H9 (cell line): ENCODE results near the gene PTH2R. TPM values are rescaled to one million over a fixed set of nuclear protein-coding genes. Genes with fewer than 3 reads are reported as not detected.

Source experiments
- DNase-seq: peaks from one replicate; pipeline ENCODE4 v3.0.0-alpha.2; 2017
- H2AFZ ChIP-seq: one replicate; pipeline ENCODE4 v1.6.1; 2013; ENCODE audit warnings: mild to moderate bottlenecking, low read length, control low read depth, moderate library complexity
- H2AK5ac ChIP-seq: 2 replicates; pipeline ENCODE4 v1.6.1; 2013; ENCODE audit warnings: low read length, control low read depth, mixed read lengths; ENCODE audit not compliant: insufficient read length
- H2BK120ac ChIP-seq: one replicate; pipeline ENCODE4 v1.6.1; 2013; ENCODE audit warnings: low read depth, mild to moderate bottlenecking, low read length, control low read depth, inconsistent platforms; ENCODE audit not compliant: poor library complexity, severe bottlenecking
- H2BK12ac ChIP-seq: 2 replicates; pipeline ENCODE4 v1.6.1; 2013; ENCODE audit warnings: low read length, control low read depth, mixed read lengths, low read depth; ENCODE audit not compliant: insufficient read length
- H2BK15ac ChIP-seq: 2 replicates; pipeline ENCODE4 v1.6.1; 2013; ENCODE audit warnings: low read depth, low read length, control low read depth
- H2BK20ac ChIP-seq: one replicate; pipeline ENCODE4 v1.6.1; 2013; ENCODE audit warnings: low read depth, mild to moderate bottlenecking, low read length, control low read depth, inconsistent platforms; ENCODE audit not compliant: poor library complexity, severe bottlenecking
- H2BK5ac ChIP-seq: 2 replicates; pipeline ENCODE4 v1.6.1; 2013; ENCODE audit warnings: low read length, control low read depth, mixed read lengths; ENCODE audit not compliant: insufficient read length
- H3K14ac ChIP-seq: 2 replicates; pipeline ENCODE4 v1.6.1; 2013; ENCODE audit warnings: low read length, control low read depth; ENCODE audit not compliant: insufficient read depth
- H3K18ac ChIP-seq: 2 replicates; pipeline ENCODE4 v1.6.1; 2013; ENCODE audit warnings: low read depth, mild to moderate bottlenecking, mixed read lengths, low read length, control low read depth; ENCODE audit not compliant: insufficient read length
- H3K23ac ChIP-seq: 2 replicates; pipeline ENCODE4 v1.6.1; 2013; ENCODE audit warnings: low read length, control low read depth, mixed read lengths, low read depth; ENCODE audit not compliant: insufficient read length
- H3K23me2 ChIP-seq: 2 replicates; pipeline ENCODE4 v1.6.1; 2013; ENCODE audit warnings: low read depth, mild to moderate bottlenecking, mixed read lengths, low read length, control low read depth; ENCODE audit not compliant: insufficient read length, poor library complexity, severe bottlenecking
- H3K27ac ChIP-seq: 2 replicates; pipeline ENCODE4 v1.5.1; 2013; ENCODE audit warnings: low read length, control low read depth, mixed read lengths, low read depth; ENCODE audit not compliant: insufficient read length
- H3K27me3 ChIP-seq: 2 replicates; pipeline ENCODE4 v1.6.1; 2013; ENCODE audit warnings: low read length, control low read depth, inconsistent platforms; ENCODE audit not compliant: insufficient read depth
- H3K4ac ChIP-seq: 2 replicates; pipeline ENCODE4 v1.6.1; 2013; ENCODE audit warnings: low read depth, mild to moderate bottlenecking, control low read depth, inconsistent platforms, low read length, moderate library complexity
- H3K4me1 ChIP-seq: 2 replicates; pipeline ENCODE4 v1.6.1; 2013; ENCODE audit warnings: low read length, control low read depth, inconsistent platforms; ENCODE audit not compliant: insufficient read depth
- H3K4me2 ChIP-seq: 2 replicates; pipeline ENCODE4 v1.6.1; 2013; ENCODE audit warnings: low read length, control low read depth, mixed read lengths; ENCODE audit not compliant: insufficient read length, insufficient read depth
- H3K56ac ChIP-seq: 2 replicates; pipeline ENCODE4 v1.6.1; 2013; ENCODE audit warnings: low read depth, mild to moderate bottlenecking, mixed read lengths, low read length, control low read depth; ENCODE audit not compliant: insufficient read length
- H3K79me1 ChIP-seq: 2 replicates; pipeline ENCODE4 v1.6.1; 2013; ENCODE audit warnings: low read depth, mild to moderate bottlenecking, moderate library complexity, low read length, control low read depth, inconsistent platforms; ENCODE audit not compliant: insufficient read depth, poor library complexity, severe bottlenecking
- H3K79me2 ChIP-seq: 2 replicates; pipeline ENCODE4 v1.6.1; 2013; ENCODE audit warnings: low read length, control low read depth, inconsistent platforms; ENCODE audit not compliant: insufficient read depth
- H3K9ac ChIP-seq: 2 replicates; pipeline ENCODE4 v1.6.1; 2013; ENCODE audit warnings: low read length, control low read depth, mixed read lengths; ENCODE audit not compliant: insufficient read length; ENCODE audit errors: extremely low read depth
- H3K9me3 ChIP-seq: one replicate; pipeline ENCODE4 v1.6.1; 2013; ENCODE audit warnings: low read depth, low read length, inconsistent platforms; ENCODE audit not compliant: control insufficient read depth
- H3T11ph ChIP-seq: one replicate; pipeline ENCODE4 v1.6.1; 2013; ENCODE audit warnings: mild to moderate bottlenecking, low read length, control low read depth, inconsistent platforms
- H4K20me1 ChIP-seq: one replicate; pipeline ENCODE4 v1.6.1; 2013; ENCODE audit not compliant: control insufficient read depth, insufficient read length, insufficient read depth
- H4K5ac ChIP-seq: 2 replicates; pipeline ENCODE4 v1.6.1; 2013; ENCODE audit warnings: low read depth, mild to moderate bottlenecking, mixed read lengths, low read length, control low read depth; ENCODE audit not compliant: insufficient read length
- H4K8ac ChIP-seq: replicated peaks from 2 replicates; pipeline ENCODE4 v1.6.1; 2013; ENCODE audit warnings: low read length, control low read depth, mixed read lengths, low read depth; ENCODE audit not compliant: insufficient read length
- H4K91ac ChIP-seq: 2 replicates; pipeline ENCODE4 v1.6.1; 2013; ENCODE audit warnings: low read depth, mild to moderate bottlenecking, moderate library complexity, mixed read lengths, low read length, control low read depth; ENCODE audit not compliant: insufficient read length
- H3K27ac Mint-ChIP-seq, 3 experiments: 2 replicates in 2 of 3; 3 replicates in 1 of 3; pipeline ENCODE4 v1.8.0; 2020 to 2021; ENCODE audit warnings: mixed read lengths in 3 of 3, mild to moderate bottlenecking in 1 of 3, moderate library complexity in 1 of 3
- H3K27me3 Mint-ChIP-seq: 2 replicates; pipeline ENCODE4 v1.8.0; 2021; ENCODE audit warnings: low read depth, mild to moderate bottlenecking, moderate library complexity, mixed read lengths
- H3K36me3 Mint-ChIP-seq, 3 experiments: 2 replicates in 2 of 3; 3 replicates in 1 of 3; pipeline ENCODE4 v1.8.0; 2020 to 2021; ENCODE audit warnings: low read depth in 3 of 3, mixed read lengths in 3 of 3; ENCODE audit not compliant: insufficient read depth in 1 of 3
- H3K4me1 Mint-ChIP-seq, 2 experiments: 2 replicates each; pipeline ENCODE4 v1.8.0; 2020; ENCODE audit warnings: mixed read lengths in 2 of 2
- H3K4me3 Mint-ChIP-seq, 2 experiments: 2 replicates in 1 of 2; 3 replicates in 1 of 2; pipeline ENCODE4 v1.8.0; 2020 to 2021; ENCODE audit warnings: mild to moderate bottlenecking in 2 of 2, mixed read lengths in 2 of 2, moderate library complexity in 1 of 2
- H3K9me3 Mint-ChIP-seq, 2 experiments: 2 replicates in 1 of 2; 3 replicates in 1 of 2; pipeline ENCODE4 v1.8.0; 2020; ENCODE audit warnings: mild to moderate bottlenecking in 2 of 2, mixed read lengths in 2 of 2, moderate library complexity in 1 of 2
- WGBS: extraction: QIAGEN DNeasy Blood & Tissue Kit; methylation state at CpG from one replicate; pipeline ENCODE4 v1.1.7; 2013; ENCODE audit warnings: missing lambda C conversion rate, low lambda C conversion rate, mixed read lengths; ENCODE audit not compliant: insufficient read length; ENCODE audit errors: extremely low coverage; 5-methylcytosine and 5-hydroxymethylcytosine counted together
- total RNA-seq: library from RNA; stranded (reverse); gene quantifications from 2 replicates; pipeline ENCODE4 v1.2.1, GENCODE V29; 2021
- TF ChIP-seq, protein P1 (sequence below): fragments of 200-600 bp; sonication (generic); conservative IDR thresholded peaks from 3 replicates; pipeline ENCODE4 v1.8.0; 2021; ENCODE audit warnings: antibody characterized with exemption, mild to moderate bottlenecking

Gene PTH2R
- total RNA-seq, 1 experiment from 2014 or later: 0.20 TPM

DNA sequence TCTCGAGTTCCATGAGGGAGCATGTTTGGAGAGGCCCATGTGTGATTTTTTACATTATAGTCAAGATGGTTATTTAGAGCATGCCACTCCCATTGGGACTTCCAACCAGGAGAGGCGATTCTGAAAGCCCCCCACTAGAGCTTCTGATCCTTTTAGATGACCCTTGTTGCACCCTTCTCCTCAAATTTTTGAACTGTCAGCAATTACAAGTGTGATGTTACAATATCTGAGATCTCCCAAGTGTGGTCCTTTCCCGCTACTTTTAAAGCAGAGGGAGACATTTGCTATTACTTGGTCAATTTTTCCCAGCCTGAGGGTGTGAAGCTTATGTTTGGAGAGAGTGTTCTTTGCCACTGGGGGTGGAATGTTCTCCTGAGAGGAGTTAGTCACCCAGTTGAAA, 16.7 kb upstream of the PTH2R start:
- no CpG with 5 or more reads among the region's 3 CpGs for WGBS
- H3K23ac ChIP-seq: no peak overlapping the region
- H3K27me3 Mint-ChIP-seq: peaks cover 6% of the 10 kb centered on the region

More for the DNA sequence above, 16.7 kb upstream of the PTH2R start:
- no peaks in the 10 kb centered on the region for H4K20me1 ChIP-seq
- peaks cover 17% of the 10 kb centered on the region for H3K9me3 ChIP-seq
- no peaks in the 10 kb centered on the region for H3K79me2 ChIP-seq
- H2AFZ ChIP-seq: no peak overlapping the region
- no peak overlapping the region for H2BK5ac ChIP-seq
- no peak overlapping the region for H3T11ph ChIP-seq
- H3K18ac ChIP-seq: no peak overlapping the region
- H3K4me1 ChIP-seq: no peaks in the 10 kb centered on the region
- Mint-ChIP-seq H3K4me1 (no peaks in the 10 kb centered on the region), H3K36me3 (peaks cover 5 to 22% (median 12%) of the 10 kb centered on the region in 3 experiments), H3K27ac (no peak overlapping the region), H3K9me3 (peaks cover 17 to 26% of the 10 kb centered on the region in 2 experiments), H3K4me3 (no peak overlapping the region)
- no peaks in the 10 kb centered on the region for H3K79me1 ChIP-seq
- no peak overlapping the region for H3K4ac ChIP-seq
- no peak overlapping the region for H2BK20ac ChIP-seq
- no peak overlapping the region for H3K14ac ChIP-seq
- TF ChIP-seq, protein P1, sequence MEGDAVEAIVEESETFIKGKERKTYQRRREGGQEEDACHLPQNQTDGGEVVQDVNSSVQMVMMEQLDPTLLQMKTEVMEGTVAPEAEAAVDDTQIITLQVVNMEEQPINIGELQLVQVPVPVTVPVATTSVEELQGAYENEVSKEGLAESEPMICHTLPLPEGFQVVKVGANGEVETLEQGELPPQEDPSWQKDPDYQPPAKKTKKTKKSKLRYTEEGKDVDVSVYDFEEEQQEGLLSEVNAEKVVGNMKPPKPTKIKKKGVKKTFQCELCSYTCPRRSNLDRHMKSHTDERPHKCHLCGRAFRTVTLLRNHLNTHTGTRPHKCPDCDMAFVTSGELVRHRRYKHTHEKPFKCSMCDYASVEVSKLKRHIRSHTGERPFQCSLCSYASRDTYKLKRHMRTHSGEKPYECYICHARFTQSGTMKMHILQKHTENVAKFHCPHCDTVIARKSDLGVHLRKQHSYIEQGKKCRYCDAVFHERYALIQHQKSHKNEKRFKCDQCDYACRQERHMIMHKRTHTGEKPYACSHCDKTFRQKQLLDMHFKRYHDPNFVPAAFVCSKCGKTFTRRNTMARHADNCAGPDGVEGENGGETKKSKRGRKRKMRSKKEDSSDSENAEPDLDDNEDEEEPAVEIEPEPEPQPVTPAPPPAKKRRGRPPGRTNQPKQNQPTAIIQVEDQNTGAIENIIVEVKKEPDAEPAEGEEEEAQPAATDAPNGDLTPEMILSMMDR: no peak
- no peak overlapping the region for H4K91ac ChIP-seq
- no peak overlapping the region for H2AK5ac ChIP-seq
- no peak overlapping the region for H3K27ac ChIP-seq
- H4K5ac ChIP-seq: no peak overlapping the region
- DNase-seq: no peak
- H2BK120ac ChIP-seq: no peak overlapping the region
- no peak overlapping the region for H2BK15ac ChIP-seq
- H4K8ac ChIP-seq: no peak overlapping the region
- H3K56ac ChIP-seq: no peak overlapping the region
- no peak overlapping the region for H3K9ac ChIP-seq
- H3K27me3 ChIP-seq: no peaks in the 10 kb centered on the region
- no peak overlapping the region for H3K4me2 ChIP-seq
- H2BK12ac ChIP-seq: no peak overlapping the region
- no peaks in the 10 kb centered on the region for H3K23me2 ChIP-seq
